ENCODE data around the gene CENPN.

Gene CENPN

GRCh38 chr16:81014672-81015071 is 7.7 kb downstream of the CENPN start:
- H3K27ac ChIP-seq (ENCODE audit: low read depth, low read length), result no peak overlapping the region
- H3K4me1 ChIP-seq (ENCODE audit: control insufficient read depth in 5 of 5, insufficient read depth in 5 of 5, low read length in 5 of 5), result no peaks in the 10 kb centered on the region
- peaks cover 3 to 17% (median 9%) of the 10 kb centered on the region in 5 donors for H3K36me3 ChIP-seq (ENCODE audit: control insufficient read depth in 5 of 5, insufficient read depth in 5 of 5, low read length in 5 of 5)
- no peaks in the 10 kb centered on the region for H3K27me3 ChIP-seq (ENCODE audit: control insufficient read depth in 5 of 5, insufficient read depth in 4 of 5, low read length in 5 of 5)
- no peak overlapping the region for H3K9ac ChIP-seq (ENCODE audit: low read length in 5 of 5)
- H3K9me3 ChIP-seq (ENCODE audit: control insufficient read depth in 5 of 5, low read length in 5 of 5), result no peaks in the 10 kb centered on the region
- no peak overlapping the region for H3K4me3 ChIP-seq (ENCODE audit: low read depth in 1 of 5, low read length in 5 of 5)

- Histone ChIP-seq H3K9me3 (ENCODE audit: control insufficient read depth in 5 of 5, low read length in 5 of 5) (no peaks in the 10 kb centered on the region), H3K4me1 (ENCODE audit: control insufficient read depth in 5 of 5, insufficient read depth in 5 of 5, low read length in 5 of 5) (no peaks in the 10 kb centered on the region), H3K27ac (ENCODE audit: low read depth, low read length) (no peak overlapping the region), H3K36me3 (ENCODE audit: control insufficient read depth in 5 of 5, insufficient read depth in 5 of 5, low read length in 5 of 5) (peaks cover 4 to 28% (median 17%) of the 10 kb centered on the region in 5 donors), H3K27me3 (ENCODE audit: control insufficient read depth in 5 of 5, insufficient read depth in 4 of 5, low read length in 5 of 5) (no peaks in the 10 kb centered on the region), H3K4me3 (ENCODE audit: low read depth in 1 of 5, low read length in 5 of 5) (no peak overlapping the region), H3K9ac (ENCODE audit: low read length in 5 of 5) (no peak overlapping the region)
Measured at GRCh38 chr16:81018496-81018895, 11.5 kb downstream of the CENPN start.

DNA sequence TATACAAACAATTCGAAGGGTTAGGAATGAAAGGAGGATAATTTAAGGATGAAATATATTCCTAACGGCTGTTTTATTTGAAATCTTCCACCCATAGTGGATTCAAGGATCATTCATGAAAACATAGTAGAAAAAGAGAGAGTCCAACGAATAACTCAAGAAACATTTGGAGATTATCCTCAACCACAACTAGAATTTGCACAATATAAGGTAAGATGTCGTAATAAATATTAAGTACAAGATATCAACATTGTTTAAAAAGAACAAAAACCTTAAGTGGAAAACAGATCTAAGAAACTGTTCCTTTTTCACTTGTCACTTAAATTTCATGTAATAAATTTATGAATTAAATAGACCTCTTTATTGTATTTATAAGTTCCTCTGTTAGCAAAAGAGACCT is 19.4 kb downstream of the CENPN start:
- peaks cover 0 to 15% (median 3%) of the 10 kb centered on the region in 5 donors for H3K36me3 ChIP-seq (ENCODE audit: control insufficient read depth in 5 of 5, insufficient read depth in 5 of 5, low read length in 5 of 5)
- H3K27me3 ChIP-seq (ENCODE audit: control insufficient read depth in 5 of 5, insufficient read depth in 4 of 5, low read length in 5 of 5), result no peaks in the 10 kb centered on the region
- H3K9ac ChIP-seq (ENCODE audit: low read length in 5 of 5), result no peak overlapping the region
- H3K27ac ChIP-seq (ENCODE audit: low read depth, low read length), result no peak overlapping the region
- H3K4me3 ChIP-seq (ENCODE audit: low read depth in 1 of 5, low read length in 5 of 5), result no peak overlapping the region
- H3K4me1 ChIP-seq (ENCODE audit: control insufficient read depth in 5 of 5, insufficient read depth in 5 of 5, low read length in 5 of 5), result no peaks in the 10 kb centered on the region
- H3K9me3 ChIP-seq (ENCODE audit: control insufficient read depth in 5 of 5, low read length in 5 of 5), result no peaks in the 10 kb centered on the region

- Histone ChIP-seq H3K27ac (ENCODE audit: low read depth, low read length) (no peak overlapping the region), H3K4me1 (ENCODE audit: control insufficient read depth in 5 of 5, insufficient read depth in 5 of 5, low read length in 5 of 5) (no peaks in the 10 kb centered on the region), H3K27me3 (ENCODE audit: control insufficient read depth in 5 of 5, insufficient read depth in 4 of 5, low read length in 5 of 5) (no peaks in the 10 kb centered on the region), H3K4me3 (ENCODE audit: low read depth in 1 of 5, low read length in 5 of 5) (no peak overlapping the region), H3K9me3 (ENCODE audit: control insufficient read depth in 5 of 5, low read length in 5 of 5) (no peaks in the 10 kb centered on the region), H3K36me3 (ENCODE audit: control insufficient read depth in 5 of 5, insufficient read depth in 5 of 5, low read length in 5 of 5) (peaks cover 0 to 8% (median 3%) of the 10 kb centered on the region in 5 donors), H3K9ac (ENCODE audit: low read length in 5 of 5) (no peak overlapping the region)
Measured at GRCh38 chr16:81029930-81030604, 23.1 kb downstream of the CENPN start.

DNA sequence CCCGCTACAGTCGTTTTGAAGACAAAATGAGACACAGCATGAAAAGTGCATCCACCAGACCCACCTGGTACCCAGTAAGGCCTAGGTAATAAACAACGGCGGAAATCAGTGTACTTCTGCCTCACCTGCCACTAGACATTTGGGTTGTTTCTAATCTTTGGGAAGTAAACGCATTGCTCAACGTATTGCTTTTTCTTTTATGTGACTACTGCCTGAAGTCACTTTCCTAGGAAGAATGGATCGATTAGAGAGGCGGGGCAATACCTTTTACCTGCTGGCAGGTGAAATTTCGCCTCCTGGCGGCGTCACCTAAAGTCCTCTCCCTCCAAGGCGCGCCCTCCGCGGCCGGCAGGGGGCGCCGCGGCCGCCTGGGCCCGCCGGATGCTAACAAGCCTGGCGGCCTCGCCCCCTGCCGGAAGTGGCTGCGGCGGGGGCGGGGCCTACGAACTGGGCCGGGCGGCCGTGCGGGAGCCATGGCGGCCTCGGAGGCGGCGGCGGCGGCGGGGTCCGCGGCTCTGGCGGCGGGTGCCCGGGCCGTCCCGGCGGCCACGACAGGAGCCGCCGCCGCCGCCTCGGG is 28.5 kb downstream of the CENPN start, which contains the start of gene ATMIN:
Gene ATMIN (plus strand): TSS at position 445 of the 577 bp plus-strand sequence. CDS start 29 bp downstream, at position 474.
- no peaks in the 10 kb centered on the region for H3K27me3 ChIP-seq (ENCODE audit: control insufficient read depth in 5 of 5, insufficient read depth in 4 of 5, low read length in 5 of 5)
- H3K27ac ChIP-seq (ENCODE audit: low read depth, low read length), result peak within 1 kb of the TSS; percentile 70
- peaks cover 4 to 25% (median 20%) of the 10 kb centered on the region in 5 donors for H3K4me1 ChIP-seq (ENCODE audit: control insufficient read depth in 5 of 5, insufficient read depth in 5 of 5, low read length in 5 of 5)
- peaks cover 0 to 7% (median 0%) of the 10 kb centered on the region in 5 donors for H3K36me3 ChIP-seq (ENCODE audit: control insufficient read depth in 5 of 5, insufficient read depth in 5 of 5, low read length in 5 of 5)
- no peaks in the 10 kb centered on the region for H3K9me3 ChIP-seq (ENCODE audit: control insufficient read depth in 5 of 5, low read length in 5 of 5)
- peak within 1 kb of the TSS; percentile 78 to 91 (median 81) for H3K4me3 ChIP-seq (ENCODE audit: low read depth in 1 of 5, low read length in 5 of 5)
- peak within 1 kb of the TSS; percentile 86 to 91 (median 88) for H3K9ac ChIP-seq (ENCODE audit: low read length in 5 of 5)

- H3K4me3 ChIP-seq (ENCODE audit: low read depth in 1 of 5, low read length in 5 of 5), result peak overlapping the region; percentile 78 to 91 (median 81)
- H3K9me3 ChIP-seq (ENCODE audit: control insufficient read depth in 5 of 5, low read length in 5 of 5), result no peaks in the 10 kb centered on the region
- H3K4me1 ChIP-seq (ENCODE audit: control insufficient read depth in 5 of 5, insufficient read depth in 5 of 5, low read length in 5 of 5), result peaks cover 4 to 25% (median 20%) of the 10 kb centered on the region in 5 donors
- H3K27me3 ChIP-seq (ENCODE audit: control insufficient read depth in 5 of 5, insufficient read depth in 4 of 5, low read length in 5 of 5), result no peaks in the 10 kb centered on the region
- H3K36me3 ChIP-seq (ENCODE audit: control insufficient read depth in 5 of 5, insufficient read depth in 5 of 5, low read length in 5 of 5), result peaks cover 0 to 7% (median 0%) of the 10 kb centered on the region in 5 donors
- peak overlapping the region; percentile 86 to 91 (median 88) for H3K9ac ChIP-seq (ENCODE audit: low read length in 5 of 5)
- peak overlapping the region; percentile 70 for H3K27ac ChIP-seq (ENCODE audit: low read depth, low read length)
Measured at GRCh38 chr16:81035975-81036750, 29.1 kb downstream of the CENPN start.

- Histone ChIP-seq H3K27me3 (ENCODE audit: control insufficient read depth in 5 of 5, insufficient read depth in 4 of 5, low read length in 5 of 5) (no peaks in the 10 kb centered on the region), H3K9me3 (ENCODE audit: control insufficient read depth in 5 of 5, low read length in 5 of 5) (no peaks in the 10 kb centered on the region), H3K27ac (ENCODE audit: low read depth, low read length) (peak overlapping the region; percentile 70), H3K4me1 (ENCODE audit: control insufficient read depth in 5 of 5, insufficient read depth in 5 of 5, low read length in 5 of 5) (peaks cover 4 to 25% (median 20%) of the 10 kb centered on the region in 5 donors), H3K4me3 (ENCODE audit: low read depth in 1 of 5, low read length in 5 of 5) (peak overlapping the region; percentile 78 to 91 (median 81)), H3K36me3 (ENCODE audit: control insufficient read depth in 5 of 5, insufficient read depth in 5 of 5, low read length in 5 of 5) (peaks cover under 1 to 14% (median 6%) of the 10 kb centered on the region in 5 donors), H3K9ac (ENCODE audit: low read length in 5 of 5) (peak overlapping the region; percentile 86 to 91 (median 88))
Measured at GRCh38 chr16:81036751-81037350, 29.8 kb downstream of the CENPN start.

- Histone ChIP-seq H3K9me3 (ENCODE audit: control insufficient read depth in 5 of 5, low read length in 5 of 5) (no peaks in the 10 kb centered on the region), H3K4me1 (ENCODE audit: control insufficient read depth in 5 of 5, insufficient read depth in 5 of 5, low read length in 5 of 5) (peaks cover 4 to 25% (median 20%) of the 10 kb centered on the region in 5 donors), H3K27ac (ENCODE audit: low read depth, low read length) (no peak overlapping the region), H3K36me3 (ENCODE audit: control insufficient read depth in 5 of 5, insufficient read depth in 5 of 5, low read length in 5 of 5) (peaks cover 29 to 46% (median 37%) of the 10 kb centered on the region in 5 donors), H3K27me3 (ENCODE audit: control insufficient read depth in 5 of 5, insufficient read depth in 4 of 5, low read length in 5 of 5) (no peaks in the 10 kb centered on the region), H3K9ac (ENCODE audit: low read length in 5 of 5) (no peak overlapping the region), H3K4me3 (ENCODE audit: low read depth in 1 of 5, low read length in 5 of 5) (no peak overlapping the region)
Measured at GRCh38 chr16:81040131-81040530, 33.1 kb downstream of the CENPN start.

GRCh38 chr16:81040842-81041241 is 33.8 kb downstream of the CENPN start:
- no peaks in the 10 kb centered on the region for H3K27me3 ChIP-seq (ENCODE audit: control insufficient read depth in 5 of 5, insufficient read depth in 4 of 5, low read length in 5 of 5)
- no peak overlapping the region for H3K9ac ChIP-seq (ENCODE audit: low read length in 5 of 5)
- H3K4me3 ChIP-seq (ENCODE audit: low read depth in 1 of 5, low read length in 5 of 5), result no peak overlapping the region
- peaks cover 4 to 22% (median 16%) of the 10 kb centered on the region in 5 donors for H3K4me1 ChIP-seq (ENCODE audit: control insufficient read depth in 5 of 5, insufficient read depth in 5 of 5, low read length in 5 of 5)
- no peak overlapping the region for H3K27ac ChIP-seq (ENCODE audit: low read depth, low read length)
- peaks cover 32 to 53% (median 44%) of the 10 kb centered on the region in 5 donors for H3K36me3 ChIP-seq (ENCODE audit: control insufficient read depth in 5 of 5, insufficient read depth in 5 of 5, low read length in 5 of 5)
- no peaks in the 10 kb centered on the region for H3K9me3 ChIP-seq (ENCODE audit: control insufficient read depth in 5 of 5, low read length in 5 of 5)
